Colonic mucosa (tissue), 4 donors: ENCODE results near the gene PPM1M. TPM values are rescaled to one million over a fixed set of nuclear protein-coding genes. Genes with fewer than 3 reads are reported as not detected.
A peak's percentile ranks its signal among the peaks of the same experiment; 100 is the strongest.

Experiments
- DNase-seq: peaks from one replicate; pipeline ENCODE4 v3.0.0-alpha.2; 2020
- H3K27ac ChIP-seq: fragments of 200-600 bp; one replicate; pipeline ENCODE4 v1.8.0; 2021
- H3K27me3 ChIP-seq: fragments of 200-600 bp; one replicate; pipeline ENCODE4 v1.8.0; 2021
- H3K36me3 ChIP-seq: fragments of 200-600 bp; one replicate; pipeline ENCODE4 v1.8.0; 2021
- H3K4me1 ChIP-seq: fragments of 200-600 bp; one replicate; pipeline ENCODE4 v1.8.0; 2021; ENCODE audit warnings: mild to moderate bottlenecking
- H3K4me3 ChIP-seq: fragments of 200-600 bp; one replicate; pipeline ENCODE4 v1.8.0; 2021
- H3K9ac ChIP-seq, 2 donors: one replicate each; pipeline ENCODE4 v1.7.0; 2013; ENCODE audit warnings: control low read depth in 2 of 2, low read depth in 2 of 2, low read length in 2 of 2
- H3K9me3 ChIP-seq: fragments of 200-600 bp; one replicate; pipeline ENCODE4 v1.8.0; 2021
- CTCF ChIP-seq: fragments of 200-600 bp; IDR thresholded peaks from one replicate; pipeline ENCODE4 v1.8.0; 2022; ENCODE audit warnings: antibody characterized with exemption, mild to moderate bottlenecking
- intact Hi-C: fragments of 100-400 bp; cut with DNase I; formaldehyde crosslinking; loops from one replicate; pipeline ENCODE4 v1.14.1; 2022
- total RNA-seq, 2 donors: library from RNA; stranded (reverse); fragmentation: NEBNext Ultra II Directional in 1 of 2; extraction: Animal tissue kit (Norgen Biotek cat#: 25700) in 1 of 2; gene quantifications; one replicate each; pipeline ENCODE4 v1.2.1, GENCODE V29; 2021
- donor health status: healthy.
- donor health status: DM: no; HTN: no; CAD: no.
- donor health status: DM: no; HTN: no; CAD: no.

PPM1M gene
- total RNA-seq, 2 donors from 2014 or later = 5.4 to 8.1 TPM

DNA sequence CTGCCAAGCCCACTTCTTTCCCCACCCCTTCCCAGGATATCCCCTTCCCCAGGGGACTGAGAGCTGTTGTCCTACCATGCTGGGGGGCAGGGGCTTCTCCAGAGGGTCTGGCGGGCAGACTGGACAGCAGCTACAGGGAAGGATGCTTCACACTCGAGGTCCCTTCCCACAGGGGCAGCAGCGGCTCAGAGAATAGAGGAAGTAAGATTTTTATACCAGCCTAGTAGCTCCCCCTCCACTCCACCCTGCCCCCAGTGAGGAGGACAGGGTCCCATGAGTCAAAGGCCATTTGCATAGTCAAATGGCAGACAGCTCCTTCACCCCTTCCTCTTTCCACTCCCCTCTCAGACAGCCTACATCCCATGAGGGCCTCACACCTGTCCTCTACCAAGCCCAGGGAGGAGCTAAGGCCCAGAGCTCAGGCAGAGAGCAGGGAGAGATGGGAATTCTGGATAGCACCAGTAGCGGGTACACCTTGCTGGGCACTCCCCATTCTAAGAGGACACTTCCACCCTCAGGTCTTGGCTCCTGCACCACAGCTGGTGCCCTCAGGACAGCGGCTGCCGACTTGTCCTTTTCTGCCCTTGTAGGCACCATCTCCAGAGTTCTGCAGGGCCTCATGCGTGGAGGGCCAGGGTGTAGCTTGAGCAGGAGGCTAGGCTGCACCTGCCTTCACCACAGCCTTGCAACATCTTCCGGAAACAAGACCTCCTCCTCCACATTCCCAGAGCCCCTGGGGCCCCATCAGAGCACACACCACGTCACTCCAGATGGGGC lies 19.9 kb upstream of the PPM1M start, which contains the start of gene TLR9:
Gene TLR9 (minus strand): TSS at position 194 of the 777 bp plus-strand sequence. CDS start 116 bp downstream, at position 78.
- peaks cover 7% of the 10 kb centered on the region for H3K36me3 ChIP-seq
- peak within 1 kb of the TSS in 1 of 2 donors; percentile 12 for H3K9ac ChIP-seq
- no peaks in the 10 kb centered on the region for H3K9me3 ChIP-seq
- H3K4me3 ChIP-seq = no peak within 1 kb of the TSS
- no peak for TF ChIP-seq CTCF
- intact Hi-C loops = no loop called here
- no peak for DNase-seq
- no peaks in the 10 kb centered on the region for H3K4me1 ChIP-seq
- H3K27ac ChIP-seq = no peak within 1 kb of the TSS
- H3K27me3 ChIP-seq = no peaks in the 10 kb centered on the region

GRCh38 chr3:52226229-52226817 lies 19.2 kb upstream of the PPM1M start:
- no peak for DNase-seq
- Histone ChIP-seq H3K4me1 (no peaks in the 10 kb centered on the region), H3K9ac (no peak overlapping the region), H3K27ac (no peak overlapping the region), H3K36me3 (peaks cover 12% of the 10 kb centered on the region), H3K27me3 (no peaks in the 10 kb centered on the region), H3K9me3 (no peaks in the 10 kb centered on the region), H3K4me3 (no peak overlapping the region)
- intact Hi-C loops = no loop called here
- TF ChIP-seq CTCF = no peak

GRCh38 chr3:52227117-52227516 lies 18.4 kb upstream of the PPM1M start:
- no peak for TF ChIP-seq CTCF
- H3K9me3 ChIP-seq = no peaks in the 10 kb centered on the region
- intact Hi-C loops = no loop called here
- H3K36me3 ChIP-seq = peaks cover 12% of the 10 kb centered on the region
- no peak overlapping the region for H3K27ac ChIP-seq
- H3K27me3 ChIP-seq = no peaks in the 10 kb centered on the region
- no peaks in the 10 kb centered on the region for H3K4me1 ChIP-seq
- H3K4me3 ChIP-seq = no peak overlapping the region
- no peak overlapping the region for H3K9ac ChIP-seq
- no peak for DNase-seq

DNA sequence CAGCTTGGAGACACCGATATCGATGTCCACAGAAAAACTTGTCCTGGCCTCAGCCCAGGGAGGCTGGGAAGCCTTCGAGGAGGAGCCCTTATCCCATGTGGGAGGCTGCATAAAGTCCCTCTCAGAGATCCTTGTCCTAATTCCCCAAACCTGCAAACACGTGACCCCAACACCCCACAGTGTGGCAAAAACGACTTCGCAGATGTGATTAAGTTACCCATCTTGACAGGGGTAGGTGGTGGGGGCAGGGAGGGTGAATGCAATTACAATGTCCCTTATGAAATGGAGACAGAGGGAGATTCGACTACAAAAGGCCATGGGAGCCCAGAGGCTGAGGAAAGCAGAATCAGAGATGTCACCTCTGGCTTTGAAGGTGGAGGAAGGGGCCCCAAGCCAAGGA lies 17.8 kb upstream of the PPM1M start:
- H3K9ac ChIP-seq = no peak overlapping the region
- intact Hi-C loops = no loop called here
- H3K27me3 ChIP-seq = no peaks in the 10 kb centered on the region
- DNase-seq = no peak
- H3K4me3 ChIP-seq = no peak overlapping the region
- H3K4me1 ChIP-seq = no peaks in the 10 kb centered on the region
- H3K27ac ChIP-seq = no peak overlapping the region
- TF ChIP-seq CTCF = no peak
- H3K9me3 ChIP-seq = no peaks in the 10 kb centered on the region
- peaks cover 12% of the 10 kb centered on the region for H3K36me3 ChIP-seq

DNA sequence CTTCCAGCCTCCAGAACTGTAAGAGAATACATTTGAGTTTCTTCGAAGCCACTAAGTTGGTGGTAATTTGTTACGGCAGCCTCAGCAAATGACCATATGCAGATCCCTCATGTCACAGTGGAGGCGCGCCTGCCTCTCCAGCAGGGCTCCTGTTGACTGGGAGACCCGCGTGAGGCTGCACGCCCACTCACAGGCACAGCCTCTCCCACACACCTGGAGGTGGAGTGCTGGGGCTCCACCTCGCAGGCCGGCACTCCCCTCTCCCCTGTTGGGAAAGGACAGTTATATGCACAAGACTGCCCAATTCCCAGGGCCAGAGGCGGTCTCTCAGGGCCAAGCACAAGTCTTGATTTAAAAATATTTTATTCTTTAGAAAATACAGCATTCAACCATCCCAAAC lies 17.3 kb upstream of the PPM1M start:
- no peak for TF ChIP-seq CTCF
- DNase-seq = no peak
- no peak overlapping the region for H3K9ac ChIP-seq
- H3K27ac ChIP-seq = no peak overlapping the region
- no peaks in the 10 kb centered on the region for H3K4me1 ChIP-seq
- H3K9me3 ChIP-seq = no peaks in the 10 kb centered on the region
- peaks cover 12% of the 10 kb centered on the region for H3K36me3 ChIP-seq
- H3K4me3 ChIP-seq = no peak overlapping the region
- H3K27me3 ChIP-seq = no peaks in the 10 kb centered on the region
- intact Hi-C loops = no loop called here
